GM13977 (cell line): ENCODE results near the gene KDM1A.

Experiments
- DNase-seq: peaks from one replicate; pipeline ENCODE4 v3.0.0; 2012; ENCODE audit warnings: low spot score
- CTCF ChIP-seq: IDR thresholded peaks from 2 replicates; pipeline ENCODE4 v1.5.1; 2012; ENCODE audit warnings: mild to moderate bottlenecking, control low read depth; ENCODE audit not compliant: insufficient read depth; ENCODE audit errors: extremely low read depth, missing control alignments
- in situ Hi-C: fragments of 300-500 bp; cut with MboI; formaldehyde crosslinking; loops from one replicate; pipeline ENCODE4 v1.12.0; 2022; ENCODE audit warnings: low sequenced_read_pairs, low pct_unique_long_range_greater_than_20kb, mixed read lengths, inconsistent platforms; ENCODE audit not compliant: unreplicated experiment

The KDM1A gene

GRCh38 chr1:23098463-23099170 is 79.3 kb downstream of the KDM1A start:
- peak; percentile 61 for DNase-seq
- TF ChIP-seq CTCF, result peak; percentile 87
- in situ Hi-C loops, result no loop called here

- TF ChIP-seq CTCF, result no peak
- in situ Hi-C loops, result no loop called here
- DNase-seq, result no peak
These were observed 79.9 kb downstream of the KDM1A start for GRCh38 chr1:23099171-23099536.

GRCh38 chr1:23100074-23100748 is 80.9 kb downstream of the KDM1A start:
- DNase-seq, result no peak
- TF ChIP-seq CTCF, result no peak
- in situ Hi-C loops, result no loop called here

- DNase-seq, result no peak
- in situ Hi-C loops, result no loop called here
These were observed 82.0 kb downstream of the KDM1A start for GRCh38 chr1:23101101-23101827.

GRCh38 chr1:23101887-23102286 is 82.6 kb downstream of the KDM1A start:
- TF ChIP-seq CTCF, result no peak
- DNase-seq, result no peak
- in situ Hi-C loops, result no loop called here

More at GRCh38 chr1:23101101-23101827, 82.0 kb downstream of the KDM1A start:
- TF ChIP-seq CTCF, result no peak

GRCh38 chr1:23102289-23102688 is 83.0 kb downstream of the KDM1A start:
- no peak for DNase-seq
- in situ Hi-C loops, result no loop called here

More at GRCh38 chr1:23102289-23102688, 83.0 kb downstream of the KDM1A start:
- TF ChIP-seq CTCF, result no peak
